HepG2 (cell line): ENCODE results near the gene NEDD4L. TPM values are rescaled to one million over a fixed set of nuclear protein-coding genes. Genes with fewer than 3 reads are reported as not detected.

ENCODE experiments used
- CENPT ChIP-seq: sonication (generic); formaldehyde crosslinking; IDR thresholded peaks from 2 replicates; pipeline ENCODE4 v1.8.0; 2022; ENCODE audit warnings: low read depth, mild to moderate bottlenecking, moderate library complexity, missing genetic modification reagents
- CHD4 ChIP-seq: fragments of 200-600 bp; sonication (generic); IDR thresholded peaks from 2 replicates; pipeline ENCODE4 v1.7.0; 2017; ENCODE audit warnings: mild to moderate bottlenecking, low read length, borderline replicate concordance
- ELF4 ChIP-seq: sonication (generic); formaldehyde crosslinking; IDR thresholded peaks from 2 replicates; pipeline ENCODE4 v1.5.0; 2020; ENCODE audit warnings: missing genetic modification reagents, mild to moderate bottlenecking, moderate library complexity, borderline replicate concordance
- FOXK2 ChIP-seq: fragments of 450-650 bp; IDR thresholded peaks from 2 replicates; pipeline ENCODE4 v1.6.1; 2016
- GATA4 ChIP-seq: sonication (generic); IDR thresholded peaks from 2 replicates; pipeline ENCODE4 v1.6.1; 2016; ENCODE audit warnings: antibody characterized with exemption, low read depth, borderline replicate concordance
- GTF3A ChIP-seq: sonication (generic); formaldehyde crosslinking; conservative IDR thresholded peaks from 2 replicates; pipeline ENCODE4 v1.4.0; 2020; ENCODE audit warnings: mild to moderate bottlenecking, missing genetic modification reagents
- KDM5B ChIP-seq: sonication (generic); formaldehyde crosslinking; IDR thresholded peaks from 2 replicates; pipeline ENCODE4 v1.4.0; 2020; ENCODE audit warnings: missing genetic modification reagents, mild to moderate bottlenecking, borderline replicate concordance
- PRPF4 ChIP-seq: fragments of 200-400 bp; formaldehyde crosslinking; IDR thresholded peaks from 2 replicates; pipeline ENCODE4 v1.6.1; 2016; ENCODE audit warnings: low read length, low read depth; ENCODE audit not compliant: poor library complexity, severe bottlenecking
- RXRA ChIP-seq: sonication (generic); formaldehyde crosslinking; IDR thresholded peaks from 2 replicates; pipeline ENCODE4 v1.5.1; 2020; ENCODE audit warnings: missing genetic modification reagents
- RXRB ChIP-seq: IDR thresholded peaks from 2 replicates; pipeline ENCODE4 v1.6.1; 2016; ENCODE audit warnings: borderline replicate concordance, missing genetic modification reagents, missing compliant biosample characterization
- TAF1 ChIP-seq: sonication (generic); formaldehyde crosslinking; IDR thresholded peaks from 2 replicates; pipeline ENCODE4 v1.4.0; 2020; ENCODE audit warnings: missing genetic modification reagents
- TMF1 ChIP-seq: sonication (generic); formaldehyde crosslinking; IDR thresholded peaks from 2 replicates; pipeline ENCODE4 v1.8.1; 2022; ENCODE audit warnings: low read depth, missing genetic modification reagents
- YEATS4 ChIP-seq: sonication (generic); formaldehyde crosslinking; IDR thresholded peaks from 2 replicates; pipeline ENCODE4 v1.4.0; 2020; ENCODE audit warnings: missing genetic modification reagents, borderline replicate concordance
- ZNF124 ChIP-seq: sonication (generic); formaldehyde crosslinking; IDR thresholded peaks from 2 replicates; pipeline ENCODE4 v1.4.0; 2020; ENCODE audit warnings: missing genetic modification reagents
- ZNF20 ChIP-seq: sonication (generic); formaldehyde crosslinking; IDR thresholded peaks from 2 replicates; pipeline ENCODE4 v1.4.0; 2020; ENCODE audit warnings: mild to moderate bottlenecking, moderate library complexity, missing genetic modification reagents
- ZNF598 ChIP-seq: sonication (generic); formaldehyde crosslinking; IDR thresholded peaks from 2 replicates; pipeline ENCODE4 v1.5.1; 2020; ENCODE audit warnings: mild to moderate bottlenecking, missing genetic modification reagents, borderline replicate concordance
- ZSCAN22 ChIP-seq: sonication (generic); formaldehyde crosslinking; IDR thresholded peaks from 2 replicates; pipeline ENCODE4 v1.4.0; 2020; ENCODE audit warnings: mild to moderate bottlenecking, missing genetic modification reagents
- polyA plus RNA-seq, 8 experiments: library from polyadenylated mRNA; depleted of rRNA in 3 of 8; stranded (reverse) in 7 of 8; unstranded in 1 of 8; fragments of >200 nt; fragmentation: Illumina TruSeq in 4 of 8; extraction: Trizol in 4 of 8; gene quantifications; 2 replicates each; pipeline versions ENCODE4 v1.2.1 to v1.2.3, GENCODE V29; 2011 to 2016; ENCODE audit warnings: low read depth in 4 of 8, missing spikeins in 1 of 8, mixed read lengths in 1 of 8; ENCODE audit not compliant: insufficient read depth in 1 of 8
- total RNA-seq, 5 experiments: library from RNA; depleted of rRNA; stranded (reverse); fragments of >200 nt; fragmentation: Illumina TruSeq; extraction: Trizol; gene quantifications; 2 replicates each; pipeline ENCODE4 v1.2.3, GENCODE V29; 2016; ENCODE audit warnings: low read depth in 1 of 5
- TF ChIP-seq, protein P1 (sequence below), 2 experiments: sonication (generic) in 1 of 2; formaldehyde crosslinking in 1 of 2; IDR thresholded peaks; 2 replicates each; pipeline versions ENCODE4 v1.6.1 to v1.9.0; 2014 to 2022; ENCODE audit warnings: antibody characterized with exemption in 1 of 2, borderline replicate concordance in 1 of 2, inconsistent platforms in 1 of 2, low read depth in 1 of 2, missing genetic modification reagents in 1 of 2
- TF ChIP-seq, protein P2 (sequence below): IDR thresholded peaks from 2 replicates; pipeline ENCODE4 v1.6.1; 2018; ENCODE audit warnings: missing genetic modification reagents, mild to moderate bottlenecking, missing compliant biosample characterization
- TF ChIP-seq, protein P3 (sequence below): IDR thresholded peaks from 2 replicates; pipeline ENCODE4 v1.6.1; 2018; ENCODE audit warnings: missing genetic modification reagents

Gene NEDD4L
- total and polyA plus RNA-seq, 2 of the 13 experiments (the other 11 are each of a cell fraction or from before 2014, with no cell fraction given) = 168 to 390 TPM

DNA sequence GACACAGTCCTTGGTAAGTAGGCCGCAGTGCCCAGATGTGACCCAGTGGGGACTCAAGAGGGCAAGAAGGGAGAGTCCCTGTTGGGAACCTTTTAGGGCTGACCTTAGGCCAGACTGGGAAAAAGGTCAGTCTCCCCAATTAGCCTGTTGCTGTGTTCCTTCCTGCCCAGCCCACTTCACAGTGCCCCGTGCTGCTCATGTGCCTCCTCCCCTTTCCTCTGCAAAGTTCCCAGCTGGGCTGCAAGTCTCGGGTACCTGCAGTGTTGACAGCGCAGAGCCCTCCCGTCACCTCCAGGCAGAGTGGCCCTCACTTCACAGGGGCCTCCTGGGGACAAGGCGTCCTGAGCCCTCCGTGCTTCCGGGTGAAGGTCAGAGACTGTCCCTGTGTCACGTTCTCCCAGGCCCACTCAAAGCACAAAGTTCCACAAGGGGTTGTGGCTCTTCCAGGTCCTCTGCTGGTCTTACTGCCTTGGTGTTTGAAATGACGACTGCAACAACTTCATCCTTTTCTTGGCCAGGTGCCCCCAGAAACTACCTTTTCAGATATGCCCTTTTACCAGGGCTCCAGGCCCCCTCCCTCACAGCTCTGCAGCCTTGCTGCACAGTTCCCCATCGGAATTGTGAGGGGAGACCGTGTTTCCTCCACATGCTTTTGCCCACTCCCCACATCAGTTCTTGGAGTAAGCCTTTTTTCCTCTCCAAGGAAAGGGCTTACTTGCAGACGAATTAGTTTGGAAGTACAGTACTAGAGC is 359.1 kb downstream of the NEDD4L start (continued):
- TF ChIP-seq, protein P1, sequence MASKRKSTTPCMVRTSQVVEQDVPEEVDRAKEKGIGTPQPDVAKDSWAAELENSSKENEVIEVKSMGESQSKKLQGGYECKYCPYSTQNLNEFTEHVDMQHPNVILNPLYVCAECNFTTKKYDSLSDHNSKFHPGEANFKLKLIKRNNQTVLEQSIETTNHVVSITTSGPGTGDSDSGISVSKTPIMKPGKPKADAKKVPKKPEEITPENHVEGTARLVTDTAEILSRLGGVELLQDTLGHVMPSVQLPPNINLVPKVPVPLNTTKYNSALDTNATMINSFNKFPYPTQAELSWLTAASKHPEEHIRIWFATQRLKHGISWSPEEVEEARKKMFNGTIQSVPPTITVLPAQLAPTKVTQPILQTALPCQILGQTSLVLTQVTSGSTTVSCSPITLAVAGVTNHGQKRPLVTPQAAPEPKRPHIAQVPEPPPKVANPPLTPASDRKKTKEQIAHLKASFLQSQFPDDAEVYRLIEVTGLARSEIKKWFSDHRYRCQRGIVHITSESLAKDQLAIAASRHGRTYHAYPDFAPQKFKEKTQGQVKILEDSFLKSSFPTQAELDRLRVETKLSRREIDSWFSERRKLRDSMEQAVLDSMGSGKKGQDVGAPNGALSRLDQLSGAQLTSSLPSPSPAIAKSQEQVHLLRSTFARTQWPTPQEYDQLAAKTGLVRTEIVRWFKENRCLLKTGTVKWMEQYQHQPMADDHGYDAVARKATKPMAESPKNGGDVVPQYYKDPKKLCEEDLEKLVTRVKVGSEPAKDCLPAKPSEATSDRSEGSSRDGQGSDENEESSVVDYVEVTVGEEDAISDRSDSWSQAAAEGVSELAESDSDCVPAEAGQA (IDR thresholded peaks at IDR 0.05; ENCODE audit: low read depth) = peak; percentile 80; the same call in 1 of the 2 replicates
- TF ChIP-seq, protein P1 (CRISPR knock-in tag; IDR thresholded peaks at IDR 0.05; ENCODE audit: borderline replicate concordance) = no peak
- TF ChIP-seq YEATS4 (CRISPR knock-in tag) (peak; percentile 60; the same call in 1 of the 2 replicates), ZNF598 (CRISPR knock-in tag) (peak; percentile 86; the same call in 1 of the 2 replicates), FOXK2 (peak; percentile 19; the same call in 1 of the 2 replicates), ZNF124 (peak; percentile 59; the same call in 1 of the 2 replicates), CENPT (CRISPR knock-in tag) (peak; percentile 40; the same call in 1 of the 2 replicates), TAF1 (CRISPR knock-in tag) (peak; percentile 35; the same call in 1 of the 2 replicates), PRPF4 (no peak), GTF3A (no peak), ZNF20 (CRISPR knock-in tag) (no peak), ELF4 (CRISPR knock-in tag) (no peak), TMF1 (CRISPR knock-in tag) (peak; percentile 85), CHD4 (no peak), RXRB (CRISPR knock-in tag) (peak; percentile 100), GATA4 (peak; percentile 96), RXRA (CRISPR knock-in tag) (peak; percentile 99), ZSCAN22 (no peak), KDM5B (CRISPR knock-in tag) (peak; percentile 96; the same call in 1 of the 2 replicates)
- TF ChIP-seq, protein P2, sequence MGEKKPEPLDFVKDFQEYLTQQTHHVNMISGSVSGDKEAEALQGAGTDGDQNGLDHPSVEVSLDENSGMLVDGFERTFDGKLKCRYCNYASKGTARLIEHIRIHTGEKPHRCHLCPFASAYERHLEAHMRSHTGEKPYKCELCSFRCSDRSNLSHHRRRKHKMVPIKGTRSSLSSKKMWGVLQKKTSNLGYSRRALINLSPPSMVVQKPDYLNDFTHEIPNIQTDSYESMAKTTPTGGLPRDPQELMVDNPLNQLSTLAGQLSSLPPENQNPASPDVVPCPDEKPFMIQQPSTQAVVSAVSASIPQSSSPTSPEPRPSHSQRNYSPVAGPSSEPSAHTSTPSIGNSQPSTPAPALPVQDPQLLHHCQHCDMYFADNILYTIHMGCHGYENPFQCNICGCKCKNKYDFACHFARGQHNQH (CRISPR knock-in tag) = peak; percentile 92
- TF ChIP-seq, protein P3, sequence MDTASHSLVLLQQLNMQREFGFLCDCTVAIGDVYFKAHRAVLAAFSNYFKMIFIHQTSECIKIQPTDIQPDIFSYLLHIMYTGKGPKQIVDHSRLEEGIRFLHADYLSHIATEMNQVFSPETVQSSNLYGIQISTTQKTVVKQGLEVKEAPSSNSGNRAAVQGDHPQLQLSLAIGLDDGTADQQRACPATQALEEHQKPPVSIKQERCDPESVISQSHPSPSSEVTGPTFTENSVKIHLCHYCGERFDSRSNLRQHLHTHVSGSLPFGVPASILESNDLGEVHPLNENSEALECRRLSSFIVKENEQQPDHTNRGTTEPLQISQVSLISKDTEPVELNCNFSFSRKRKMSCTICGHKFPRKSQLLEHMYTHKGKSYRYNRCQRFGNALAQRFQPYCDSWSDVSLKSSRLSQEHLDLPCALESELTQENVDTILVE (CRISPR knock-in tag) = no peak; the same call in 1 of the 2 replicates
